Stromal cell of bone marrow (primary cell): ENCODE data around the gene FMNL2.
A peak's percentile ranks its signal among the peaks of the same experiment; 100 is the strongest.

Experiments used
- DNase-seq: peaks from one replicate; pipeline ENCODE4 v3.0.0-alpha.2; 2012; ENCODE audit warnings: low read depth

FMNL2 gene

GRCh38 chr2:152557273-152557888 lies 222.4 kb downstream of the FMNL2 start:
- no peak for DNase-seq

GRCh38 chr2:152558158-152558984 lies 223.4 kb downstream of the FMNL2 start:
- peak; percentile 94 for DNase-seq

- DNase-seq = no peak
These were observed 224.0 kb downstream of the FMNL2 start for GRCh38 chr2:152559008-152559407.

- DNase-seq = peak; percentile 67
These were observed 225.2 kb downstream of the FMNL2 start for GRCh38 chr2:152560166-152560565.

GRCh38 chr2:152560873-152561595 lies 226.1 kb downstream of the FMNL2 start:
- no peak for DNase-seq

- DNase-seq = no peak
These were observed 227.4 kb downstream of the FMNL2 start for GRCh38 chr2:152562198-152562884.

- no peak for DNase-seq
These were observed 228.8 kb downstream of the FMNL2 start for GRCh38 chr2:152563764-152564163.

- no peak for DNase-seq
These were observed 230.0 kb downstream of the FMNL2 start for GRCh38 chr2:152564754-152565551.

- no peak for DNase-seq
These were observed 231.1 kb downstream of the FMNL2 start for GRCh38 chr2:152565884-152566727.

GRCh38 chr2:152566728-152567069 lies 231.7 kb downstream of the FMNL2 start:
- DNase-seq = no peak

GRCh38 chr2:152568531-152568930 lies 233.6 kb downstream of the FMNL2 start:
- no peak for DNase-seq

GRCh38 chr2:152569186-152569585 lies 234.2 kb downstream of the FMNL2 start:
- no peak for DNase-seq

GRCh38 chr2:152571048-152571766 lies 236.2 kb downstream of the FMNL2 start:
- no peak for DNase-seq

- no peak for DNase-seq
These were observed 237.1 kb downstream of the FMNL2 start for GRCh38 chr2:152572031-152572430.

- peak; percentile 68 for DNase-seq
These were observed 238.2 kb downstream of the FMNL2 start for GRCh38 chr2:152573168-152573567.

- no peak for DNase-seq
These were observed 242.6 kb downstream of the FMNL2 start for GRCh38 chr2:152577579-152577978.

GRCh38 chr2:152578573-152578972 lies 243.6 kb downstream of the FMNL2 start:
- no peak for DNase-seq

- no peak for DNase-seq
These were observed 245.7 kb downstream of the FMNL2 start for GRCh38 chr2:152580714-152581113.

GRCh38 chr2:152581360-152581759 lies 246.4 kb downstream of the FMNL2 start:
- DNase-seq = peak; percentile 64

GRCh38 chr2:152582081-152582480 lies 247.1 kb downstream of the FMNL2 start:
- DNase-seq = no peak
